Activated naive CD8-positive, alpha-beta T cell treated with anti-CD3 and anti-CD28 coated beads, Interleukin-2, amount 10 ng/mL, durations not matched to agents 7 days and 5 days (primary cell): ENCODE measurements around the gene HIPK2. TPM values are rescaled to one million over a fixed set of nuclear protein-coding genes. Genes with fewer than 3 reads are reported as not detected.

Experiments used
- ATAC-seq: fragments of 150-1000 bp; cut with Tn5 transposase; one replicate; pipeline ENCODE4 v1.10.0; 2021; ENCODE audit warnings: low read depth, moderate library complexity
- POLR2A ChIA-PET: fragments of 350-600 bp; sonication (Branson Sonifier 250); formaldehyde crosslinking; loops from one replicate; lab custom pipeline; 2021; ENCODE audit warnings: antibody characterized with exemption; lab: Charles Lee
- DNase-seq: peaks from one replicate; pipeline ENCODE4 v3.0.0; 2021
- H3K27ac Mint-ChIP-seq: one replicate; pipeline ENCODE4 v1.8.0; 2022; ENCODE audit warnings: mild to moderate bottlenecking, mixed read lengths
- H3K27me3 Mint-ChIP-seq: one replicate; pipeline ENCODE4 v1.8.0; 2022; ENCODE audit warnings: mild to moderate bottlenecking, moderate library complexity, mixed read lengths
- H3K36me3 Mint-ChIP-seq: one replicate; pipeline ENCODE4 v1.8.0; 2021; ENCODE audit warnings: mild to moderate bottlenecking, mixed read lengths
- H3K4me1 Mint-ChIP-seq: one replicate; pipeline ENCODE4 v1.8.0; 2021; ENCODE audit warnings: mixed read lengths
- H3K4me3 Mint-ChIP-seq: one replicate; pipeline ENCODE4 v1.8.0; 2022; ENCODE audit warnings: mild to moderate bottlenecking, moderate library complexity, mixed read lengths
- H3K9me3 Mint-ChIP-seq: one replicate; pipeline ENCODE4 v1.8.0; 2021; ENCODE audit warnings: mixed read lengths
- total RNA-seq, 2 experiments: library from RNA; stranded (reverse); gene quantifications; one replicate each; pipeline ENCODE4 v1.2.3, GENCODE V29; 2021

Gene HIPK2
- total RNA-seq, 2 experiments from 2014 or later, result 18.4 to 19.5 TPM

GRCh38 chr7:139774376-139774775 is 3.4 kb downstream of the HIPK2 start:
- ATAC-seq (no peak), DNase-seq (no peak)
- POLR2A ChIA-PET, result no interaction called here
- Mint-ChIP-seq H3K4me3 (no peak overlapping the region), H3K36me3 (peaks cover 4% of the 10 kb centered on the region), H3K27ac (no peak overlapping the region), H3K4me1 (peaks cover 43% of the 10 kb centered on the region), H3K9me3 (no peaks in the 10 kb centered on the region), H3K27me3 (peaks cover 8% of the 10 kb centered on the region)

- POLR2A ChIA-PET, result no interaction called here
- peak; percentile 50 for ATAC-seq
- Mint-ChIP-seq H3K9me3 (no peaks in the 10 kb centered on the region), H3K4me1 (peaks cover 48% of the 10 kb centered on the region), H3K4me3 (peak overlapping the region; percentile 15), H3K36me3 (peaks cover 8% of the 10 kb centered on the region), H3K27me3 (no peaks in the 10 kb centered on the region), H3K27ac (no peak overlapping the region)
- DNase-seq, result no peak
Measured at GRCh38 chr7:139773371-139773770, 4.4 kb downstream of the HIPK2 start.

GRCh38 chr7:139772873-139773272 is 4.9 kb downstream of the HIPK2 start:
- Mint-ChIP-seq H3K4me3 (no peak overlapping the region), H3K9me3 (no peaks in the 10 kb centered on the region), H3K27ac (no peak overlapping the region), H3K36me3 (peaks cover 8% of the 10 kb centered on the region), H3K27me3 (no peaks in the 10 kb centered on the region), H3K4me1 (peaks cover 52% of the 10 kb centered on the region)
- POLR2A ChIA-PET, result interaction anchor here (0.5 kb wide), 1 partner anchor 1963 kb away, joined by 4 read pairs; no protein-coding TSS in a partner anchor
- DNase-seq (no peak), ATAC-seq (no peak)

- Mint-ChIP-seq H3K4me1 (peaks cover 59% of the 10 kb centered on the region), H3K4me3 (no peak overlapping the region), H3K9me3 (no peaks in the 10 kb centered on the region), H3K27me3 (no peaks in the 10 kb centered on the region), H3K27ac (no peak overlapping the region), H3K36me3 (peaks cover 8% of the 10 kb centered on the region)
- ATAC-seq (no peak), DNase-seq (no peak)
- POLR2A ChIA-PET, result interaction anchor here (0.5 kb wide), 1 partner anchor 1964 kb away, joined by 4 read pairs; no protein-coding TSS in a partner anchor
Measured at GRCh38 chr7:139772115-139772514, 5.7 kb downstream of the HIPK2 start.

- ATAC-seq (no peak), DNase-seq (no peak)
- Mint-ChIP-seq H3K27me3 (no peaks in the 10 kb centered on the region), H3K4me1 (peaks cover 62% of the 10 kb centered on the region), H3K9me3 (no peaks in the 10 kb centered on the region), H3K27ac (no peak overlapping the region), H3K36me3 (peaks cover 8% of the 10 kb centered on the region), H3K4me3 (no peak overlapping the region)
- POLR2A ChIA-PET, result no interaction called here
Measured at GRCh38 chr7:139771001-139771956, 6.5 kb downstream of the HIPK2 start.

GRCh38 chr7:139769761-139770160 is 8.0 kb downstream of the HIPK2 start:
- ATAC-seq (no peak), DNase-seq (no peak)
- Mint-ChIP-seq H3K4me1 (peaks cover 61% of the 10 kb centered on the region), H3K4me3 (no peak overlapping the region), H3K9me3 (peaks cover 2% of the 10 kb centered on the region), H3K27me3 (no peaks in the 10 kb centered on the region), H3K36me3 (peaks cover 12% of the 10 kb centered on the region), H3K27ac (peak overlapping the region; percentile 94)
- POLR2A ChIA-PET, result no interaction called here

- POLR2A ChIA-PET, result interaction anchor here (1.0 to 1.3 kb wide), 2 partner anchors 8 to 31 kb away, joined by 4 to 5 read pairs; partner anchors contain the start of gene HIPK2
- Mint-ChIP-seq H3K4me3 (peak overlapping the region; percentile 76), H3K9me3 (peaks cover 2% of the 10 kb centered on the region), H3K36me3 (peaks cover 16% of the 10 kb centered on the region), H3K27me3 (no peaks in the 10 kb centered on the region), H3K27ac (peak overlapping the region; percentile 94), H3K4me1 (peaks cover 55% of the 10 kb centered on the region)
- ATAC-seq, result no peak
- no peak for DNase-seq
Measured at GRCh38 chr7:139769066-139769465, 8.7 kb downstream of the HIPK2 start.

GRCh38 chr7:139768249-139768824 is 9.5 kb downstream of the HIPK2 start:
- H3K36me3 Mint-ChIP-seq, result peaks cover 18% of the 10 kb centered on the region
- ATAC-seq, result peak; percentile 7

GRCh38 chr7:139767561-139767982 is 10.2 kb downstream of the HIPK2 start:
- peak overlapping the region; percentile 76 for H3K4me3 Mint-ChIP-seq
- peak; percentile 45 for DNase-seq
- peaks cover 2% of the 10 kb centered on the region for H3K9me3 Mint-ChIP-seq
- peak overlapping the region; percentile 94 for H3K27ac Mint-ChIP-seq
- POLR2A ChIA-PET, result interaction anchor here (1.0 to 1.4 kb wide), 2 partner anchors 11 to 408 kb away, joined by 5 to 6 read pairs; partner anchors contain the start of genes HIPK2 and LUC7L2
- peak; percentile 93 for ATAC-seq
- no peaks in the 10 kb centered on the region for H3K27me3 Mint-ChIP-seq
- peaks cover 50% of the 10 kb centered on the region for H3K4me1 Mint-ChIP-seq
- peaks cover 19% of the 10 kb centered on the region for H3K36me3 Mint-ChIP-seq

More at GRCh38 chr7:139768249-139768824, 9.5 kb downstream of the HIPK2 start:
- H3K4me1 Mint-ChIP-seq, result peaks cover 51% of the 10 kb centered on the region
- peak overlapping the region; percentile 94 for H3K27ac Mint-ChIP-seq
- H3K27me3 Mint-ChIP-seq, result no peaks in the 10 kb centered on the region
- POLR2A ChIA-PET, result interaction anchor here (0.5 to 1.3 kb wide), 3 partner anchors 9 to 63 kb away, joined by 3 to 5 read pairs (median 4); partner anchors contain the start of gene HIPK2
- H3K9me3 Mint-ChIP-seq, result peaks cover 2% of the 10 kb centered on the region
- no peak for DNase-seq
- peak overlapping the region; percentile 76 for H3K4me3 Mint-ChIP-seq

GRCh38 chr7:139765143-139765542 is 12.7 kb downstream of the HIPK2 start:
- Mint-ChIP-seq H3K4me3 (no peak overlapping the region), H3K36me3 (peaks cover 19% of the 10 kb centered on the region), H3K27me3 (no peaks in the 10 kb centered on the region), H3K4me1 (peaks cover 54% of the 10 kb centered on the region), H3K27ac (peak overlapping the region; percentile 57), H3K9me3 (peaks cover 2% of the 10 kb centered on the region)
- ATAC-seq (no peak), DNase-seq (no peak)
- POLR2A ChIA-PET, result interaction anchor here (0.9 kb wide), 1 partner anchor 14 kb away, joined by 3 read pairs; no protein-coding TSS in a partner anchor

GRCh38 chr7:139763330-139763729 is 14.5 kb downstream of the HIPK2 start:
- Mint-ChIP-seq H3K36me3 (peaks cover 17% of the 10 kb centered on the region), H3K4me3 (no peak overlapping the region), H3K4me1 (peaks cover 37% of the 10 kb centered on the region), H3K27me3 (no peaks in the 10 kb centered on the region), H3K9me3 (peaks cover 2% of the 10 kb centered on the region), H3K27ac (no peak overlapping the region)
- ATAC-seq (no peak), DNase-seq (no peak)
- POLR2A ChIA-PET, result no interaction called here

GRCh38 chr7:139762886-139763285 is 14.9 kb downstream of the HIPK2 start:
- ATAC-seq, result no peak
- Mint-ChIP-seq H3K36me3 (peaks cover 17% of the 10 kb centered on the region), H3K4me3 (no peak overlapping the region), H3K27ac (peak overlapping the region; percentile 42), H3K4me1 (peaks cover 33% of the 10 kb centered on the region), H3K9me3 (peaks cover 2% of the 10 kb centered on the region), H3K27me3 (no peaks in the 10 kb centered on the region)
- DNase-seq, result no peak
- POLR2A ChIA-PET, result no interaction called here

GRCh38 chr7:139758388-139758787 is 19.4 kb downstream of the HIPK2 start:
- ATAC-seq, result no peak

More at GRCh38 chr7:139758388-139758787, 19.4 kb downstream of the HIPK2 start:
- peaks cover 7% of the 10 kb centered on the region for H3K36me3 Mint-ChIP-seq
- POLR2A ChIA-PET, result no interaction called here
- H3K4me1 Mint-ChIP-seq, result peaks cover 16% of the 10 kb centered on the region
- no peak overlapping the region for H3K4me3 Mint-ChIP-seq
- H3K27ac Mint-ChIP-seq, result no peak overlapping the region
- no peak for DNase-seq
- no peaks in the 10 kb centered on the region for H3K9me3 Mint-ChIP-seq
- no peaks in the 10 kb centered on the region for H3K27me3 Mint-ChIP-seq
